ENCODE results near the gene GSK3B.

- TF ChIP-seq TOX (CRISPR knock-in tag; IDR thresholded peaks at IDR 0.05; ENCODE audit: borderline replicate concordance) (no peak), ARNTL (CRISPR knock-in tag; IDR thresholded peaks at IDR 0.05; ENCODE audit: borderline replicate concordance, low read depth) (no peak), GLIS3 (CRISPR knock-in tag; IDR thresholded peaks at IDR 0.05) (no peak), RARB (CRISPR knock-in tag; IDR thresholded peaks at IDR 0.05) (no peak), ZFP3 (CRISPR knock-in tag; IDR thresholded peaks at IDR 0.05) (no peak), ESRRG (CRISPR knock-in tag; IDR thresholded peaks at IDR 0.05) (no peak)
These were observed 48.0 kb upstream of the GSK3B start for GRCh38 chr3:120142236-120142635.
